ENCODE results near the gene CBLB.

DNA sequence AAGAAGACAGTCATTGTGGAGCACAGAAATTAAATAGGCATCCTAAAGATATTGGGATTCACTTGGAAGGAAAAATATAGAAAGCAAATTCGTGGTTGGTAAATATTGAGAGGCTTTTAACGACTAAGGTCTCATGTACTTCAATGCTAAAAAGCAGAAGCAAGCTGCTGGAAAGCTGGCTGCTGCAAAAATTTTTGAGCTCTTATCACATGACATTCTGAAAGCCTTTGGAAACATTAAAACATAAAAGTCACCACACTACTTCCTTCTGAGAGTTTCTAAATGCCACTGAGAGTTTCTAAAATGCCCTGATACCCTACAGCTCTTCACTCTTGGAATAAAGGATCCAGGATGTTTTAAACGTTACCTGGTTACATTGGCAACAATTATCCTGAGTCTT, 39.0 kb upstream of the CBLB start:
- no peak for TF ChIP-seq SP2 (IDR thresholded peaks at IDR 0.05; ENCODE audit: extremely low read depth, low read depth, low read length, poor library complexity, severe bottlenecking)
- TF ChIP-seq, protein P1, sequence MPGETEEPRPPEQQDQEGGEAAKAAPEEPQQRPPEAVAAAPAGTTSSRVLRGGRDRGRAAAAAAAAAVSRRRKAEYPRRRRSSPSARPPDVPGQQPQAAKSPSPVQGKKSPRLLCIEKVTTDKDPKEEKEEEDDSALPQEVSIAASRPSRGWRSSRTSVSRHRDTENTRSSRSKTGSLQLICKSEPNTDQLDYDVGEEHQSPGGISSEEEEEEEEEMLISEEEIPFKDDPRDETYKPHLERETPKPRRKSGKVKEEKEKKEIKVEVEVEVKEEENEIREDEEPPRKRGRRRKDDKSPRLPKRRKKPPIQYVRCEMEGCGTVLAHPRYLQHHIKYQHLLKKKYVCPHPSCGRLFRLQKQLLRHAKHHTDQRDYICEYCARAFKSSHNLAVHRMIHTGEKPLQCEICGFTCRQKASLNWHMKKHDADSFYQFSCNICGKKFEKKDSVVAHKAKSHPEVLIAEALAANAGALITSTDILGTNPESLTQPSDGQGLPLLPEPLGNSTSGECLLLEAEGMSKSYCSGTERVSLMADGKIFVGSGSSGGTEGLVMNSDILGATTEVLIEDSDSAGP (CRISPR knock-in tag; IDR thresholded peaks at IDR 0.05) = no peak

Data from K562 (cell line).